Gastroesophageal sphincter (tissue), 4 donors: ENCODE results near the gene PTCD3. TPM values are rescaled to one million over a fixed set of nuclear protein-coding genes. Genes with fewer than 3 reads are reported as not detected.

ENCODE experiments used
- ATAC-seq: fragments of 150-250 bp; one replicate; pipeline ENCODE4 v1.9.1; 2016; ENCODE audit warnings: mild to moderate bottlenecking, moderate library complexity
- H3K27ac ChIP-seq, 4 donors: fragments of 200-600 bp; sonication (generic) in 3 of 4; 1 replicate in 3 of 4; 2 replicates in 1 of 4; pipeline ENCODE4 v1.5.1; 2016 to 2019
- H3K27me3 ChIP-seq: fragments of 200-600 bp; sonication (generic); one replicate; pipeline ENCODE4 v1.5.1; 2019
- H3K36me3 ChIP-seq, 2 donors: fragments of 200-600 bp; sonication (generic); one replicate each; pipeline ENCODE4 v1.5.1; 2019; ENCODE audit warnings: control low read depth in 1 of 2
- H3K4me1 ChIP-seq, 3 donors: fragments of 200-600 bp; sonication (generic); 1 replicate in 2 of 3; 2 replicates in 1 of 3; pipeline ENCODE4 v1.5.1; 2016 to 2019; ENCODE audit warnings: control low read depth in 2 of 3
- H3K4me3 ChIP-seq, 2 donors: fragments of 200-600 bp; sonication (generic); one replicate each; pipeline ENCODE4 v1.5.1; 2019; ENCODE audit warnings: mild to moderate bottlenecking in 1 of 2, moderate library complexity in 1 of 2
- H3K9me3 ChIP-seq, 3 donors: fragments of 200-600 bp; sonication (generic); one replicate each; pipeline ENCODE4 v1.5.1; 2017 to 2019; ENCODE audit warnings: control low read depth in 2 of 3
- CTCF ChIP-seq, 4 experiments: fragments of 200-600 bp in 2 of 4; fragments of 450-650 bp in 2 of 4; sonication (generic) in 1 of 4; IDR thresholded peaks; one replicate each; pipeline ENCODE4 v1.5.1; 2017 to 2019; ENCODE audit warnings: antibody characterized with exemption in 4 of 4, mild to moderate bottlenecking in 2 of 4, moderate library complexity in 2 of 4
- EP300 ChIP-seq: sonication (generic); formaldehyde crosslinking; IDR thresholded peaks from one replicate; pipeline ENCODE4 v1.6.1; 2017; ENCODE audit warnings: antibody characterized with exemption, mild to moderate bottlenecking
- POLR2A ChIP-seq, 2 donors: fragments of 450-650 bp; IDR thresholded peaks; one replicate each; pipeline ENCODE4 v1.6.1; 2017; ENCODE audit warnings: antibody characterized with exemption in 2 of 2, mild to moderate bottlenecking in 2 of 2, moderate library complexity in 1 of 2
- POLR2AphosphoS5 ChIP-seq: sonication (generic); formaldehyde crosslinking; IDR thresholded peaks from one replicate; pipeline ENCODE4 v1.6.1; 2017; ENCODE audit warnings: antibody characterized with exemption
- WGBS, 2 donors: methylation state at CpG; one replicate each; pipeline ENCODE4 v1.1.5; 2018; ENCODE audit warnings: low coverage in 1 of 2; 5-methylcytosine and 5-hydroxymethylcytosine counted together
- total RNA-seq, 4 donors: library from RNA; depleted of rRNA; stranded (reverse); fragments of >200 nt; gene quantifications; one replicate each; pipeline ENCODE4 v1.1.0, GENCODE V29; 2016

PTCD3 gene
- total RNA-seq, 4 donors from 2014 or later: 34.7 to 85.1 (median 58.5) TPM

GRCh38 chr2:86150502-86150901 is 44.5 kb downstream of the PTCD3 start:
- H3K27ac ChIP-seq: no peak overlapping the region
- H3K27me3 ChIP-seq: no peaks in the 10 kb centered on the region
- H3K4me1 ChIP-seq: no peaks in the 10 kb centered on the region
- peaks cover 0 to 83% of the 10 kb centered on the region in 2 donors for H3K36me3 ChIP-seq
- ATAC-seq: no peak
- no peak for TF ChIP-seq EP300
- TF ChIP-seq CTCF (IDR thresholded peaks at IDR 0.05): no peak
- TF ChIP-seq POLR2AphosphoS5: no peak
- no peak for TF ChIP-seq POLR2A (IDR thresholded peaks at IDR 0.05)
- H3K9me3 ChIP-seq: no peaks in the 10 kb centered on the region
- 91 to 92% methylated on average over 2 of the region's 2 CpGs for WGBS, 2 donors
- no peak overlapping the region for H3K4me3 ChIP-seq

- no peak overlapping the region for H3K4me3 ChIP-seq
- H3K4me1 ChIP-seq: no peaks in the 10 kb centered on the region
- no peaks in the 10 kb centered on the region for H3K27me3 ChIP-seq
- no peaks in the 10 kb centered on the region for H3K9me3 ChIP-seq
- no peak overlapping the region for H3K27ac ChIP-seq
- no peak for TF ChIP-seq EP300
- TF ChIP-seq POLR2A (IDR thresholded peaks at IDR 0.05): no peak
- no peak for TF ChIP-seq CTCF (IDR thresholded peaks at IDR 0.05)
- no peak for TF ChIP-seq POLR2AphosphoS5
- WGBS, 2 donors: 73 to 82% methylated on average over 2 of the region's 2 CpGs
- no peak for ATAC-seq
- peaks cover 7 to 87% of the 10 kb centered on the region in 2 donors for H3K36me3 ChIP-seq
These were observed 51.0 kb downstream of the PTCD3 start for GRCh38 chr2:86157009-86157556.

- Histone ChIP-seq H3K27ac (no peak overlapping the region), H3K36me3 (peaks cover 7 to 93% of the 10 kb centered on the region in 2 donors), H3K27me3 (no peaks in the 10 kb centered on the region), H3K9me3 (no peaks in the 10 kb centered on the region), H3K4me1 (no peaks in the 10 kb centered on the region), H3K4me3 (no peak overlapping the region)
- TF ChIP-seq POLR2A (IDR thresholded peaks at IDR 0.05) (no peak), POLR2AphosphoS5 (no peak), EP300 (no peak), CTCF (IDR thresholded peaks at IDR 0.05) (no peak)
- ATAC-seq: no peak
- 85 to 90% methylated on average over 4 of the region's 4 CpGs for WGBS, 2 donors
These were observed 52.3 kb downstream of the PTCD3 start for GRCh38 chr2:86158286-86158685.

- ATAC-seq: no peak
- TF ChIP-seq EP300 (no peak), CTCF (IDR thresholded peaks at IDR 0.05) (no peak), POLR2AphosphoS5 (no peak), POLR2A (IDR thresholded peaks at IDR 0.05) (no peak)
- H3K9me3 ChIP-seq: no peaks in the 10 kb centered on the region
- 90 to 92% methylated on average over 6 of the region's 6 CpGs for WGBS, 2 donors
- no peaks in the 10 kb centered on the region for H3K27me3 ChIP-seq
- peaks cover 7 to 96% of the 10 kb centered on the region in 2 donors for H3K36me3 ChIP-seq
- H3K4me1 ChIP-seq: no peaks in the 10 kb centered on the region
- no peak overlapping the region for H3K27ac ChIP-seq
- no peak overlapping the region for H3K4me3 ChIP-seq
These were observed 54.3 kb downstream of the PTCD3 start for GRCh38 chr2:86160156-86160952.

GRCh38 chr2:86170449-86170848 is 64.4 kb downstream of the PTCD3 start:
- H3K4me3 ChIP-seq: no peak overlapping the region
- no peaks in the 10 kb centered on the region for H3K9me3 ChIP-seq
- 88 to 93% methylated on average over 4 of the region's 4 CpGs for WGBS, 2 donors
- peaks cover 8 to 85% of the 10 kb centered on the region in 2 donors for H3K36me3 ChIP-seq
- H3K27ac ChIP-seq: no peak overlapping the region
- ATAC-seq: no peak
- H3K4me1 ChIP-seq: peaks cover 0 to 6% (median 0%) of the 10 kb centered on the region in 3 donors
- no peaks in the 10 kb centered on the region for H3K27me3 ChIP-seq
- TF ChIP-seq EP300: no peak
- no peak for TF ChIP-seq CTCF (IDR thresholded peaks at IDR 0.05)
- TF ChIP-seq POLR2A (IDR thresholded peaks at IDR 0.05): no peak
- no peak for TF ChIP-seq POLR2AphosphoS5
